SK-N-SH (cell line): ENCODE data around the gene OR56B4. TPM values are rescaled to one million over a fixed set of nuclear protein-coding genes. Genes with fewer than 3 reads are reported as not detected.
"Not testable (repeated sequence)": the region's sequence is repeated elsewhere in the genome, so short reads cannot be mapped to it uniquely, and the experiment has no call there.

ENCODE experiments used
- CTCF ChIA-PET: fragments of 300-600, 350-600 bp; formaldehyde crosslinking; extraction: SDS; loops from one replicate; lab custom pipeline; 2021; lab: Yijun Ruan, JAX
- POLR2A ChIA-PET: fragments of 350-600 bp; sonication (Branson Sonifier 250); formaldehyde crosslinking; extraction: SDS; loops from one replicate; lab custom pipeline; 2020; ENCODE audit warnings: antibody characterized with exemption, inconsistent platforms; lab: Yijun Ruan, JAX
- DNase-seq: peaks from one replicate; pipeline ENCODE4 v3.0.0; 2012
- H2AFZ ChIP-seq: fragments of 200-600 bp; sonication (generic); 2 replicates; pipeline ENCODE4 v1.8.1; 2016; ENCODE audit warnings: antibody characterized with exemption, mild to moderate bottlenecking, low read depth
- H3F3A ChIP-seq: fragments of 200-600 bp; sonication (generic); replicated peaks from 2 replicates; pipeline ENCODE3; 2016; ENCODE audit warnings: antibody characterized with exemption, mild to moderate bottlenecking; ENCODE audit not compliant: insufficient read depth
- H3K27ac ChIP-seq, 2 experiments: fragments of 200-500 bp in 1 of 2; fragments of 200-600 bp in 1 of 2; sonication (Bioruptor generic) in 1 of 2; sonication (generic), shearing (Covaris generic) in 1 of 2; 2 replicates each; pipeline versions ENCODE4 v1.5.1 to v1.6.1; 2014 to 2016; ENCODE audit warnings: low read depth in 2 of 2, inconsistent platforms in 1 of 2, low read length in 1 of 2, mild to moderate bottlenecking in 1 of 2, mixed read lengths in 1 of 2
- H3K27me3 ChIP-seq: fragments of 200-600 bp; sonication (generic), shearing (Covaris generic); 2 replicates; pipeline ENCODE4 v1.6.1; 2016; ENCODE audit warnings: mixed run types; ENCODE audit not compliant: insufficient read depth
- H3K36me3 ChIP-seq, 2 experiments: fragments of 200-500 bp in 1 of 2; fragments of 200-600 bp in 1 of 2; sonication (Bioruptor generic) in 1 of 2; sonication (generic) in 1 of 2; replicated peaks in 1 of 2; 2 replicates each; pipeline versions ENCODE3 to v1.5.1; 2014 to 2016; ENCODE audit warnings: low read length in 1 of 2, mild to moderate bottlenecking in 1 of 2; ENCODE audit not compliant: insufficient read depth in 2 of 2, control insufficient read depth in 1 of 2
- H3K4me1 ChIP-seq, 2 experiments: fragments of 200-500 bp in 1 of 2; fragments of 200-600 bp in 1 of 2; sonication (Bioruptor generic) in 1 of 2; sonication (generic), shearing (Covaris generic) in 1 of 2; 2 replicates each; pipeline versions ENCODE4 v1.5.1 to v1.6.1; 2014 to 2016; ENCODE audit warnings: low read depth in 1 of 2, low read length in 1 of 2, mixed run types in 1 of 2; ENCODE audit not compliant: insufficient read depth in 2 of 2, control insufficient read depth in 1 of 2
- H3K4me2 ChIP-seq: fragments of 200-600 bp; sonication (generic), shearing (Covaris generic); 2 replicates; pipeline ENCODE4 v1.6.1; 2017; ENCODE audit warnings: mixed run types
- H3K4me3 ChIP-seq, 2 experiments: fragments of 200-500 bp in 1 of 2; fragments of 200-600 bp in 1 of 2; sonication (Bioruptor generic) in 1 of 2; sonication (generic), shearing (Covaris generic) in 1 of 2; 2 replicates each; pipeline versions ENCODE4 v1.5.1 to v1.8.1; 2014 to 2016; ENCODE audit warnings: low read depth in 2 of 2, inconsistent platforms in 1 of 2, low read length in 1 of 2, mild to moderate bottlenecking in 1 of 2, mixed read lengths in 1 of 2, moderate library complexity in 1 of 2
- H3K79me2 ChIP-seq: fragments of 200-600 bp; sonication (generic); 2 replicates; pipeline ENCODE4 v1.8.1; 2017; ENCODE audit warnings: mild to moderate bottlenecking; ENCODE audit not compliant: insufficient read depth
- H3K9ac ChIP-seq: fragments of 200-600 bp; sonication (generic); 2 replicates; pipeline ENCODE4 v1.6.1; 2017; ENCODE audit warnings: mixed run types
- H3K9me2 ChIP-seq: fragments of 200-600 bp; sonication (generic); 2 replicates; pipeline ENCODE4 v1.6.1; 2017; ENCODE audit warnings: mixed run types
- H3K9me3 ChIP-seq: fragments of 200-600 bp; sonication (generic); 2 replicates; pipeline ENCODE4 v1.6.1; 2017; ENCODE audit warnings: mixed run types, mild to moderate bottlenecking, moderate library complexity
- H4K20me1 ChIP-seq: fragments of 200-600 bp; sonication (generic); 2 replicates; pipeline ENCODE4 v1.6.1; 2017; ENCODE audit warnings: mild to moderate bottlenecking, mixed run types; ENCODE audit not compliant: insufficient read depth
- CHD2 ChIP-seq: fragments of 150-350 bp; IDR thresholded peaks from 2 replicates; pipeline ENCODE4 v1.6.1; 2018; ENCODE audit warnings: low read length; ENCODE audit not compliant: partially characterized antibody
- ELF1 ChIP-seq: IDR thresholded peaks from 2 replicates; pipeline ENCODE4 v1.4.0; 2012
- EP300 ChIP-seq, 2 experiments: IDR thresholded peaks; 2 replicates each; pipeline versions ENCODE4 v1.4.0 to v1.6.1; 2012; ENCODE audit warnings: borderline replicate concordance in 1 of 2, low read depth in 1 of 2, low read length in 1 of 2
- EZH2phosphoT487 ChIP-seq: fragments of 200-600 bp; sonication (generic); IDR thresholded peaks from 2 replicates; pipeline ENCODE4 v1.6.1; 2017; ENCODE audit warnings: low read depth, mixed run types, mild to moderate bottlenecking, antibody characterized with exemption, moderate library complexity, borderline replicate concordance
- FOXM1 ChIP-seq: IDR thresholded peaks from 2 replicates; pipeline ENCODE4 v1.4.0; 2012; ENCODE audit warnings: low read depth, mild to moderate bottlenecking
- GABPA ChIP-seq: IDR thresholded peaks from 2 replicates; pipeline ENCODE4 v1.4.0; 2012; ENCODE audit warnings: low read depth, mild to moderate bottlenecking
- GATA2 ChIP-seq: sonication (generic); formaldehyde crosslinking; IDR thresholded peaks from 2 replicates; pipeline ENCODE4 v1.5.0; 2020; ENCODE audit warnings: mild to moderate bottlenecking, missing genetic modification reagents
- NFIC ChIP-seq: IDR thresholded peaks from 2 replicates; pipeline ENCODE4 v1.4.0; 2012; ENCODE audit warnings: borderline replicate concordance
- NRF1 ChIP-seq: IDR thresholded peaks from 2 replicates; pipeline ENCODE4 v1.6.1; 2012; ENCODE audit warnings: low read depth, mild to moderate bottlenecking, low read length
- POLR2AphosphoS5 ChIP-seq: IDR thresholded peaks from 2 replicates; pipeline ENCODE4 v1.6.1; 2012; ENCODE audit warnings: low read depth, low read length
- RAD21 ChIP-seq: IDR thresholded peaks from 2 replicates; pipeline ENCODE4 v1.6.1; 2012; ENCODE audit warnings: mild to moderate bottlenecking, low read length
- RCOR1 ChIP-seq: fragments of 150-350 bp; IDR thresholded peaks from 2 replicates; pipeline ENCODE4 v1.6.1; 2017; ENCODE audit warnings: antibody characterized with exemption, low read length
- SIN3A ChIP-seq: IDR thresholded peaks from 2 replicates; pipeline ENCODE4 v1.6.1; 2012; ENCODE audit warnings: low read depth, mild to moderate bottlenecking, low read length, moderate library complexity, borderline replicate concordance
- TAF1 ChIP-seq: IDR thresholded peaks from 2 replicates; pipeline ENCODE4 v1.6.1; 2012; ENCODE audit warnings: low read depth, mild to moderate bottlenecking, low read length, moderate library complexity, borderline replicate concordance
- YY1 ChIP-seq: IDR thresholded peaks from 2 replicates; pipeline ENCODE4 v1.4.0; 2012; ENCODE audit warnings: low read depth, mild to moderate bottlenecking
- WGBS: methylation state at CpG from one replicate; pipeline ENCODE4 v1.1.6; 2017; ENCODE audit warnings: low lambda C conversion rate; 5-methylcytosine and 5-hydroxymethylcytosine counted together
- polyA plus RNA-seq, 3 experiments: library from polyadenylated mRNA; depleted of rRNA; stranded (reverse); fragments of >200 nt; gene quantifications; 2 replicates each; pipeline ENCODE4 v1.2.3, GENCODE V29; 2012
- TF ChIP-seq, protein P1 (sequence below): fragments of 200-600 bp; sonication (generic); IDR thresholded peaks from 2 replicates; pipeline ENCODE4 v1.6.1; 2017; ENCODE audit warnings: antibody characterized with exemption, mild to moderate bottlenecking, moderate library complexity

OR56B4 gene
- polyA plus RNA-seq, 1 of the 3 experiments (the other 2 are of a cell fraction): not detected

- Histone ChIP-seq H3K4me2 (no peak overlapping the region), H3K9me2 (no peaks in the 10 kb centered on the region), H3K36me3 (no peaks in the 10 kb centered on the region), H3K9me3 (no peaks in the 10 kb centered on the region), H2AFZ (no peak overlapping the region), H3K27ac (no peak overlapping the region), H3K4me1 (no peaks in the 10 kb centered on the region), H3F3A (no peaks in the 10 kb centered on the region), H3K9ac (no peak overlapping the region), H4K20me1 (no peaks in the 10 kb centered on the region), H3K4me3 (no peak overlapping the region), H3K27me3 (peaks cover 15% of the 10 kb centered on the region; the same call in 1 of the 2 replicates), H3K79me2 (no peaks in the 10 kb centered on the region)
- ChIA-PET POLR2A (no interaction called here), CTCF (interaction anchor here (1.0 to 1.5 kb wide), 2 partner anchors 20 to 220 kb away, joined by 3 to 4 read pairs; no protein-coding TSS in a partner anchor)
- TF ChIP-seq RCOR1 (no peak), TAF1 (no peak), EZH2phosphoT487 (no peak), FOXM1 (no peak), YY1 (no peak), NRF1 (no peak), RAD21 (no peak), CHD2 (no peak), GATA2 (CRISPR knock-in tag) (no peak), SIN3A (no peak), ELF1 (no peak), EP300 (IDR thresholded peaks at IDR 0.05; ENCODE audit: borderline replicate concordance in 1 of 2, low read depth in 1 of 2, low read length in 1 of 2) (no peak), POLR2AphosphoS5 (no peak), GABPA (no peak), NFIC (no peak)
- TF ChIP-seq, protein P1, sequence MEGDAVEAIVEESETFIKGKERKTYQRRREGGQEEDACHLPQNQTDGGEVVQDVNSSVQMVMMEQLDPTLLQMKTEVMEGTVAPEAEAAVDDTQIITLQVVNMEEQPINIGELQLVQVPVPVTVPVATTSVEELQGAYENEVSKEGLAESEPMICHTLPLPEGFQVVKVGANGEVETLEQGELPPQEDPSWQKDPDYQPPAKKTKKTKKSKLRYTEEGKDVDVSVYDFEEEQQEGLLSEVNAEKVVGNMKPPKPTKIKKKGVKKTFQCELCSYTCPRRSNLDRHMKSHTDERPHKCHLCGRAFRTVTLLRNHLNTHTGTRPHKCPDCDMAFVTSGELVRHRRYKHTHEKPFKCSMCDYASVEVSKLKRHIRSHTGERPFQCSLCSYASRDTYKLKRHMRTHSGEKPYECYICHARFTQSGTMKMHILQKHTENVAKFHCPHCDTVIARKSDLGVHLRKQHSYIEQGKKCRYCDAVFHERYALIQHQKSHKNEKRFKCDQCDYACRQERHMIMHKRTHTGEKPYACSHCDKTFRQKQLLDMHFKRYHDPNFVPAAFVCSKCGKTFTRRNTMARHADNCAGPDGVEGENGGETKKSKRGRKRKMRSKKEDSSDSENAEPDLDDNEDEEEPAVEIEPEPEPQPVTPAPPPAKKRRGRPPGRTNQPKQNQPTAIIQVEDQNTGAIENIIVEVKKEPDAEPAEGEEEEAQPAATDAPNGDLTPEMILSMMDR: no peak
- DNase-seq: no peak
These were observed 35.5 kb downstream of the OR56B4 start for GRCh38 chr11:6142936-6143335.

DNA sequence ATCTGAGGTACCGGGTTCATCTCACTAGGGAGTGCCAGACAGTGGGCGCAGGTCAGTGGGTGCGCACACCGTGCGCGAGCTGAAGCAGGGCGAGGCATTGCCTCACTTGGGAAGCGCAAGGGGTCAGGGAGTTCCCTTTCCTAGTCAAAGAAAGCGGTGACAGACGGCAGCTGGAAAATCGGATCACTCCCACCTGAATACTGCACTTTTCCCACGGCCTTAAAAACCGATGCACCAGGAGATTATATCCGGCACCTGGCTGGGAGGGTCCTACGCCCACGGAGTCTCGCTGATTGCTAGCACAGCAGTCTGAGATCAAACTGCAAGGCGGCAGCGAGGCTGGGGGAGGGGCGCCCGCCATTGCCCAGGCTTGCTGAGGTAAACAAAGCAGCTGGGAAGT lies 36.3 kb downstream of the OR56B4 start:
- POLR2A ChIA-PET, H3K36me3 ChIP-seq, H3K4me1 ChIP-seq, H3K9me2 ChIP-seq, H3K9ac ChIP-seq, H3K4me2 ChIP-seq, H4K20me1 ChIP-seq, H3K9me3 ChIP-seq, H3K27ac ChIP-seq, H3F3A ChIP-seq, H2AFZ ChIP-seq, DNase-seq, H3K4me3 ChIP-seq, H3K79me2 ChIP-seq: not testable (repeated sequence)
- 13% methylated on average over 13 of the region's 21 CpGs for WGBS
- H3K27me3 ChIP-seq: peaks cover 15% of the 10 kb centered on the region; the same call in 1 of the 2 replicates
- CTCF ChIA-PET: interaction anchor here (1.0 to 1.5 kb wide), 2 partner anchors 20 to 219 kb away, joined by 3 to 4 read pairs; no protein-coding TSS in a partner anchor
